GM21515 (cell line): ENCODE measurements around the gene ZFYVE9.

Experiments
- ATAC-seq: cut with Tn5 transposase; IDR thresholded peaks from one replicate; pipeline ENCODE4 v1.9.1; 2021; ENCODE audit not compliant: unreplicated experiment

Gene ZFYVE9

DNA sequence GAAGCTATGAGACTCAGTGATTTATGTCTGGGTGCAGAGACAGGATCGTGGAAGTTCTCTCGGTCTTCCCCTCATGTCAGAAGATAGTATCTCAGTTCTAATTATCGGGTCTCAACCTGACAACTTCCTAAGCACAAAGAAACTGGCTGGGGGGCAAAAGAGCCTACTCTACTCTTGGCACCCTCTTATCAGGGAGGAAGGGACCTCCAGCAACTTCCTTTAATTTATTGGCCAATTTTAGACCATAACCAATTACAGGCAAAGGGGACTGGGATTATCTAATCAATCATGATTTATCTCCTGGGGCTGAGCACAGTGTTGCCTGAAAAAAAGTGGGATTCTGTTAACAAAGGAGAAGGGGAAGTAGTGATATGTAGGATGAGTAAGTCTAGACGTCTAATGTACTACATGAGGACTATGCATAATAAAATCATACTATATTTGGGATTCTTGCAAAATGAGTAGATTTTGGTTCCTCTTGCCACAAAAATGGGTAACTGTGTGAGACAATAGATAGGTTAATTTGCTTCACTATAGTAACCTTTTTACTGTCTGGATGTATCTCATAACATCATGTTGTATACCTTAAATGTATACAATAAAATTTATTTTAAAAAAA lies 98.8 kb downstream of the ZFYVE9 start:
- ATAC-seq, result no peak

DNA sequence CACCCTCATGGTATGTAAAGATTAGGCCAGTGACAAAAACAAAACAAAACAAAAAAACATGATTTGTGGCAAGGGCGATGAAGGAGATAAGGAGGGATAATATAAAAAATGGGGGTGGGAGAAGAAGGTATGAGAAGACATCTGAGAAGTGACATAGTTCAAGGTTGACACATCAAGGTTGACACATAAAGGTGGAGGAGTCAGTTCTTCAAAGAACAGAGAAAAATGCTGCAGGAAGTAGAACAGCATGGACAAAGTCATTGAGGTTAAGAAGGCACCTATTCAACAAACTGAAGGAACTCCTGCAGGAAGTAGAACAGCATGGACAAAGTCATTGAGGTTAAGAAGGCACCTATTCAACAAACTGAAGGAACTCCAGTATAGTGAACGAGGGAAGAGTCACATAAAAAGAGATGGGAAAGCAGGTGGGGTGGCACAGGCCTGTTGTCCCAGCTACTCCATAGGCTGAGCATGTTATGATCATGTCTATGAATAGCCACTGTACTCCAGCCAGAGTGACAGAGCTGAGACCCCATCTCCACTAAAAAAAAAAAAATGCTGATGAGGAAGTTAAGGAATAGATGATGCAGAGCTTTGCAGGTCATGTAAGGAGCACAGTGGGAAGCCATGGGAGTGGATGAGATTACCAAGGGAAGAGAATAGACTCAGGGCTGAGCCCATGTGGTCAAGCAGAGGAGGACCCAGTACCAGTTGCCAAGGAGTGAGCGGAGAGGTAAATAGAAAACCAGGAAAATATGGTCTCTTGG lies 101.5 kb downstream of the ZFYVE9 start:
- ATAC-seq, result no peak

DNA sequence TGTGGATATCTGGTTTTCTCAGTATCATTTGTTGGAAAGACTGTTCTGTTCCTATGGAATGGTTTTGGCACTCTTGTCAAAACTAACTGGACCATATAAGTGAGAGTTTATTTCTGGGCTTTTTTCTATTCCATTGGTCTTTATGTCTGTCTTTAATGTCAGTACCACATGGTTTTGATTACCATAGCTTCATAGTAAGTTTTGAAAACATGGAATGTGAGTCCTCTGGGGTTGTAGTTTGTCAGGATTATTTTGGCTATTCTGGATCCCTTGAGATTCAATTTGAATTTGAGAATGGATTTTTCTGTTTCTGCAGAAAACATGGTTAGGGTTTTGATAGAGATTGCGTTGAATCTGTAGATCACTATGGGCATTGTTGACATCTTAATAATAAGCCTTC lies 107.9 kb downstream of the ZFYVE9 start:
- ATAC-seq, result no peak

DNA sequence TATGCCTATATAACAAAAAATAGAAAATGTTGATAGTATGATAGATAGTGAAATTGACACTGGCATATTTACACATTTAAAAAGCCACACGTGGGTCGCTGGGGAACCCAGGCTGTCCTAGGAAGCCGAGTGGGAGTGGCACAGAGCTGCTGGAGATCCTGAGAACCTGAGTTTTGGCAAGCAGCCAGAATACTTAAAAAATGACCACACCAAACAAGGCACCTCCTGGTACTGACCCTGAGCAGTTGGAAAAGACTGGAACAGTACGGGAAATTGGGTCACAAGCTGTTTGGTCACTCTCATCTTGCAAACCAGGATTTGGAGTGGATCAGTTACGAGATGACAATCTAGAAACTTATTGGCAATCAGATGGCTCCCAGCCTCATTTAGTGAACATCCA lies 111.5 kb downstream of the ZFYVE9 start:
- no peak for ATAC-seq

DNA sequence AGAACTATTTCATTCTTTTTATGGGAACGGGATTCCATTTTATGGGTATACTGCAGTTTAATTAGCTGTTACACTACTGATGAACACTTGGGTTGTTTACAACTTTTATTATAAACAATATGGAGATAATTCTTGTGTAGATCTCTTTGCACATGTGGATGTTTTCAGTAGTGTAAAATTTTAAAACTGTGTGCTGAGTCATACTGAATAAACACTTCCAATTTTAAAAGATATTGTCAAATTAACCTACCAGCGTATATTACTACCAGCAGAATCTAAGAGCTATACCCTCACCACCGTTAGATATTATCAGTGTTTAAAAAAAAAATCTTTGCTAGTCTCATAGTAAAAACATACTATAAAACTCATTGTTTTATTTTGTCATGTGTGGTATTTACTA lies 118.0 kb downstream of the ZFYVE9 start:
- no peak for ATAC-seq

DNA sequence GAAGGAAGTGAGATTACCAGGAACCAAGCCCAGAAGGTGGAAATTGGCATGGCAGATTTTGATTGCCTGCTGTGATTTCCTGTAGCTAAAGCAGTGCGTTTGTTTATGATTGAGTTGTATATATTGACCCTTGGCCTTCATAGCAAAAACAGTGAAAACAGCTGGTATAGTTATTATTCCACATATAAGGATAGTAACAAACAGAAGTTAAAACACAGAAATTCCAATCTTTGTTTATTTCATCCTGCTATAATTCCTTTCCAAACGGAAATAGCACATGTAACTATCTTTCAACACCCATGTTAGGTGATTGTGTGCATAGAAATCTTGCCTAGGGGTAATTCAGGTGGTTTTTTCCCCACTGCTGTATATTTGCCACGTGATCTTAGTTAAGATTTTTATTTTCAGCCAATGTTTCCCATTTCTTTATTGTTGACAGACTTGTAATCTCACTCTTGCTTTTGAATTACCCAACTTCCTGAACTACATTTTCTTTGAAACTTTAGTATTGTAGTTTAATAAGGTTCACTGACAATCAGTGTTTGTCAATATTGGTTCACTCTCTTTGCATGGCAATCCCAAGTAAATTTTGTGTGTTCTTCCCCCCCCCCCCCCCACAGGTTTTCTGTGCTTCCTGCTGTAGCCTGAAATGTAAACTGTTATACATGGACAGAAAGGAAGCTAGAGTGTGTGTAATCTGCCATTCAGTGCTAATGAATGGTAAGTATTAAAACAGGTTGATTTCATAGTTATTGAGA lies 121.4 kb downstream of the ZFYVE9 start:
- no peak for ATAC-seq

DNA sequence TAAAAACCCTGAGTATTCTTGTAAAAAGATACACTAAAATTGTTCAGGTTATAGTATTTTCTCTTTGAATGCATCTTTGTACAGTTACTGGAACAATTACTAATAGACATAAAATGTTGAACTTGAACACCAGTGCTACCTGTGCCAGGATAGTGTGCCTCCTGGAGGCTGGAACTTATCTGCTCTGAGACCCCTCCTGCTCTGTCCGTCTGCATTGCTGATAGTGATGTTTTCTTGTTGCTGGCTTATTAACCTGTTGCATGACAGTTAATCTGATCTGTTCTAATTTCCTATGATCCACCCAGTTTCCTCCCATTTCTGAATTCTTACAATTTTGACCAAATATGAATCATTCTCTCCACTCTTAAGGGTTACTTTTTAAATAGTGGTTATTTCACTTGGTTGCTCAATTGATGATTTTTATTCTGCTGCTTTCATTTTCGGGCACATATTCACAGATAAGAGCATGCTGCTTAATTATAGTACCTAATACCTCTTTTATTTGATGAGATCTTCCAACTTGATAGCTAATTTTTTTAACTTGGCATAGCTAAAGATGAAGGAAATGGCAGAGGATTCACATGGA lies 122.7 kb downstream of the ZFYVE9 start:
- ATAC-seq, result no peak

DNA sequence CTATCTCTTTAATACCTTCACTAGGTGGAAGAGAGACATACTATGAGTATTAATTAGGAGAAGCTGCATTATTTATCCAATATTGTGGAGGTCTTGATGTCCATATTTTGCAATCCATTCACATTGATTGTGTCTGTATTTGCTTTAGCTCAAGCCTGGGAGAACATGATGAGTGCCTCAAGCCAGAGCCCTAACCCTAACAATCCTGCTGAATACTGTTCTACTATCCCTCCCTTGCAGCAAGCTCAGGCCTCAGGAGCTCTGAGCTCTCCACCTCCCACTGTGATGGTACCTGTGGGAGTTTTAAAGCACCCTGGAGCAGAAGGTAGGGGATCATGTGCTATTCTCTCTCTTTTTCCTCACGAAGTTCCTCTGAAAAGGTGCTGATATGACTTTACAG lies 124.6 kb downstream of the ZFYVE9 start:
- ATAC-seq, result no peak

DNA sequence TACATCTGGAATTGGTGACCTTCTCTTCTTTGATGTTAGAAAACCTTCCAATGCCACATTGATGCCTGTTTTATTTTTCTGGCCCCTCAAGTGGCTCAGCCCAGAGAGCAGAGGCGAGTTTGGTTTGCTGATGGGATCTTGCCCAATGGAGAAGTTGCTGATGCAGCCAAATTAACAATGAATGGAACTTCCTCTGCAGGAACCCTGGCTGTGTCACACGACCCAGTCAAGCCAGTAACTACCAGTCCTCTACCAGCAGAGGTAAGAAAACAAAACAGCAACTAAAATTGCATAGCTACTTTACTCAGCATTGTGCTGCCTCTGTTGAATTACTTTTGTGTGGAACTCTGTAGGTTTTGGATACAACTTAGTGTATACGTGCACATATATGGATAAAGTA lies 126.5 kb downstream of the ZFYVE9 start:
- ATAC-seq, result no peak

DNA sequence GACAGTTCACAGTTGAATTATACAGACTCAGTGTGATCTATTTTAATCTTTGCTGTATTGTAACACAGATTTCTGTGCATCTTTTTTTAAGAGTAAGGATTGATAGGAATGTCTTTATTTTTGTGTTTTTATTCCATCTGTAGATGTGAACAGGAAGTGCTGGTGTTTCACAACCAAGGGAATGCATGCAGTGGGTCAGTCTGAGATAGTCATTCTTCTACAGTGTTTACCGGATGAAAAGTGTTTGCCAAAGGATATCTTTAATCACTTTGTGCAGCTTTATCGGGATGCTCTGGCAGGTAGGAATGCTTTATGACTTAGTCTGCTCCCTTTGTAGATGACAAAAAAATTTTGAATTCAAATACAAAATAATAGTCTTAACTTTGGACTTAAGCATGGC lies 139.6 kb downstream of the ZFYVE9 start:
- no peak for ATAC-seq

DNA sequence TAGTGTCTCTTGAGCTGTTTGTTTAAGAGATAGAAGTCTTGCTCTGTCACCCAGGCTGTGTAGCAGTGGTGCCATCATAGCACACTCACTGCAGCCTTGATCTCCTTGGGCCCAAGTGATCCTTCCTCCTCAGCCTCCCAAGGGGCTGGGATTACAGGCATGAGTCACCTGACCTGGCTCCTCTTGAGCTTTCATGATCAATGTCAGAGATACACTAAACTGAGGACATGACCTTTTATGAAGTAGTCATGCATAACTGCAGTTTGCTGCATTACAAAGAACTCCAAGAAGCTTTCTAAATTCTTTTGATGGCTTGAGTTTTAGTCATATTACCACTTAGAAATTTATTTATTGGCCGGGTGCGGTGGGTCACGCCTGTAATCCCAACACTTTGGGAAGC lies 146.4 kb downstream of the ZFYVE9 start:
- ATAC-seq, result no peak

DNA sequence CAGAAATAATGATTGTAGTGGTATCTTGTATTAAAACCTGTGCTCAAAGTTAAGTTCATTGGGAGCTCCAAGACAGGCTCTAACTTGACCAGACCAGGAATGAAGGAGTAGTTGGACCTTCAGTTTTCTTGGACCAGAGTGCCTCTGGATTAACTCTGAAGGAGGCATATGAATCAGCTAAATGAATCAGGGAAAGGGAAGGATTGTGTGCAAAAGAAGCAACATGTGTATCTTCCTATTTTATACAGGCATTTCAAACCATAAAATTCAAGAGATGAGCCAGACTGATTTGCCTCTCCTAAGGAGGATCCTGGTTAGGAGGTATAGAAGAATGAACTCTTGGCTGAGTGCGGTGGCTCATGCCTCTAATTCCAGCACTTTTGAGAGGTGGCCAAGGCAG lies 152.7 kb downstream of the ZFYVE9 start:
- ATAC-seq, result no peak

DNA sequence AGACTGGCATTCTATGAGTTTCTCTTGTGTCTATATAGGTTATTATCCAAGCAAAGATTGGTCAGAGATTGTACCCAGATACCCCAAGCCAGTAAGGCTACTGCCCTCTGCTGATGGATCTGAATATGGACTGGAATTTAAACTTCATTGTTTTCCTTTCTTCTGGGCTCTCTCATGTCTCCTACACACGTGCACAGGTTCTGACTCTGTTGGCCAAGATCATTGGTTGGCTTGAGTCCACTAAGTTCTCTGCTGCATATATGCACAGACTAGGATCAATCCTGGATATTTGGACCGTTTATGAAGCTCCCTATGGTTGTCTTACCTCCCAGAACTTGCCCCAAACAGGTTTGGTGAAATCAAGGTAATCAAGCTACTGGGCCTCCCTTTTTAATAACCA lies 154.5 kb downstream of the ZFYVE9 start:
- no peak for ATAC-seq

DNA sequence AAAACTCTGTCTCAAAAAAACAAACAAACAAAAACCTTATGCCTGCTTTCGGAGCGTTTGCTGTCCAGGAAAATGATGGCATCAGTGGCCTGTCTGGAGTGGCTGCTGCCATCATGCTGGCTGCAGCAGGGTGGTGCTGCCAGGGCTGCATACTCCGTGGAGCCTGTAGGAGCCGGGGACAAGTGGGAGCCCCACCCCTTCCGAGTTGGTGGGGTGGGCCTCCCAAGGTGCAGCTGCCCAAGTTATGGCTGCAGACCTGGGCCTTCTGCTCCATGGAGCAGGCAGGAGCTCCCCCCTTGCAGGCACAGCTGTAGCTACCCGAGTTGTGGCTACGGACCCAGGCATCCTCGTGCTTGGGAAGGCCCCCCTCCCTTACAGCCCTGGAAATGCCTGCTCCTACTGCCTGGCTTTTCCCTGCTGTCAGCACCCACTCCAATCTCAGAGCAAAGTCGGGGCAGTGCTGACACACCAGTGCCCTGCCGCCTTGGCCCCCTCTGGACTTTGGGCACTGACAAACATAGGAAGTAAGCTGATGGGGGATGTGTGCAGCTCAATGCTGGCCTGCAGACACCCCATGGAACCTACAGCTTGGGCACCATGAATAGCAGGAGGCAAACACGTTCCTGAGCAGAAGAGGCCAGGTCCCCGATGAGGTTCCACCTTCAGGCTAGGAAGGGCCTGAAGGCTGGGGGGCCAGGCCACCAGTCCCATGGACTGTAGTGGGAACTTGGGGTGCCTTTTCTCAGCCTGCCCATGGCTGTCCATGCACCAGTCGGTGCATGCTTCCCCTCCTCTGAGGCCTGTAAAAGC lies 163.7 kb downstream of the ZFYVE9 start:
- ATAC-seq, result no peak

DNA sequence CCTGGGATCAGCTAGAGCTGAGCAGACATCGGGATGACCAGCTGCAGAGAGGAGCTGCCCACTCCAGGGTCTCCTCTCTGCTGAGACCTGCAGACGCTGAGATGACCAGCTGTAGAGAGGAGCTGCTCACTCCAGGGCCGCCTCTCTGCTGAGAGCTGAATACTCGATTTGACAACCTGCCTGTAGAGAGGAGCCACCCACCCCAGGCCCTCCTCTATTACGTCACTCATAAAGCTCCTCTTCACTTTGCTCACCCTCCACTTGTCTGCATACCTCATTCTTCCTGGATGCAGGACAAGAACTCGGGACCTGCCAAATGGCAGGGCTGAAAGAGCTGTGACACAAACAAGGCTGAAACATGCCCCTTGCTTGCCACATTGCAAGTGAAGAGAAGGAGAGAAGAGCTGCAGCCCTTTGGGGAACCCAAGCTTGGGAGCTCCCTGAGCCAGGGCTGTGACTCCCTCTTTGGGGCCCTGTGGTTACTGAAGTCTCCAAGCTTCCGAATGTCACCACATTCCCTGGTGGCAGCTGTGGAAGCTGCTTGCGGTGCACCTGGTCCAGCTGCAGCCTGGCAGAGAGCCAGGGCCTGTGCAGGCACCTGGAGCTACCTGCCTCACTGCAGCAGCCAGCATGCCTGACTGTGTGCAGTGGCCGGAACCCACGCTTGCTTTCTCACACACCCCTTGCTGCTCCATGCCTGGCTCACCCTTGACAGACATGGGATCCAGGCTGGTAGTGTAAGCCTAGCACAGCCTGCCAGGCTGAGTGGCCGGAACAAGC lies 164.5 kb downstream of the ZFYVE9 start:
- ATAC-seq, result no peak

DNA sequence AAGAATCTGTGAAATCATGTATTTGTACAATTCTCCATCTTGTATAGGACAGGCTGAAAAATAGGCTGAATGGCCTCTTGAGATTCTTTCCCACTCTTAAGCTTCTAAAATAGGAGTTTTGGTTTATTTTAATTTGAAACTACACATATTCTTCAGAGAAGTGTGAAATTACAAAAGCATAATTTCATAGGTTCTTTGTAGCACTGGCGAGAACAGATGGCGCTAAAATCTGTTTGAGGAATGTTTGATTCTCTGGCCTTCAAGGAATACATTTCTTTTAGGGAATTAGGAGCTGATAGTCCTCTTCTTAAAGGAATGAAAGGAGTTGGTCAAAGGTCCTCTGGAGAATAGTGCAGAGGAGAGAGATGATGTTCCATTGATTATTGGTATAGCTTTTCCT lies 179.2 kb downstream of the ZFYVE9 start:
- no peak for ATAC-seq

DNA sequence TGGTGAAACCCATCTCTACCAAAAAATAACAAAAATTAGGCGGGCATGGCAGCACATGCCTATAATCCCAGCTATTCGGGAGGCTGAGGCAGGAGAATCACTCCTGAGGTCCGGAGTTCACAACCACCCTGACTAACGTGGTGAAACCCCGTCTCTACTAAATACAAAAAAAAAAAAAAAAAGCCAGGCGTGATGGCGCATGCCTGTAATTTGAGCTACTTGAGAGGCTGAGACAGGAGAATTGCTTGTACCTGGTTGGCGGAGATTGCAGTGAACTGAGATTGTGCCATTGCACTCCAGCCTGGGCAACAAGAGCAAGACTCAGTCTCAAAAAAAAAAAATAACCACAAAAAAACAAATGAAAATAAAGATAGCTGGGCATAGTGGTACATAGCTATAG lies 181.8 kb downstream of the ZFYVE9 start:
- ATAC-seq, result no peak

DNA sequence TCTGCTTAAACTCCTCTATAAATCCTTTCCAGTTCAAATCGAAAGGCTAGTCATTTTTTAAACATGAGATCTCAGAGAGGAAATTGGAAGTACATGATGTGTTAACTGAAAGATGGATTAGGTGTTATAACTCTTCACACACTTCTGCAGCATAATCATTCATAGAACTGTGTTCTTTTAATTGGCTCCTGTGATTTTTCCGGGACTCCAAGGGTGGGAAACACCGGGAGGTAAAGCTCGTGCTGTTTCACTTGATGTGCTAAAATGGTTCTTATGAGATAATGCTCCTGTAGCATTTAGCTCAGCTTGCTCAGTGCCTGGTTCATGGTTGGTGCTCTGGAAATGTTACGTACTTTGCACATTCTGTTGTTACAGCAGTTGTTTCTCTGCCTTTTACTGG lies 183.9 kb downstream of the ZFYVE9 start:
- no peak for ATAC-seq

DNA sequence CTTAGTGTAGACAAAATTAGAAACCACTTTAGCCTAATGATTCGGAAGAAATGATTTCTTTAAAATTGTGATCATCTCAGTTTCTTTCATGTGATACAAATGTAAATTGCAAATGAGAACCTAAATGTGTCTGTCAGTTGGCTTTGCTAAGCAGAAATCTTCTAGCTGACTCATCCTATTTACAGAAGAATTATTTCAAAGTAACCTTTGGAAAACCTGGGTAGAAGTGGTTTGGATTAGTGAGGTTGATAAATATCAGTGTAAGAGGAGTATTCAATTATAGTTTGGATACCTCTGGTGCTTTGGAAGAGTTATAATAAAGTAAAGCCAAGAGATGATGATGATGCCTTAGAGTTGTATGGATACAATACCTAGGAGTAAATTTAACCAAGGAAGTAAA lies 186.7 kb downstream of the ZFYVE9 start:
- ATAC-seq, result no peak

DNA sequence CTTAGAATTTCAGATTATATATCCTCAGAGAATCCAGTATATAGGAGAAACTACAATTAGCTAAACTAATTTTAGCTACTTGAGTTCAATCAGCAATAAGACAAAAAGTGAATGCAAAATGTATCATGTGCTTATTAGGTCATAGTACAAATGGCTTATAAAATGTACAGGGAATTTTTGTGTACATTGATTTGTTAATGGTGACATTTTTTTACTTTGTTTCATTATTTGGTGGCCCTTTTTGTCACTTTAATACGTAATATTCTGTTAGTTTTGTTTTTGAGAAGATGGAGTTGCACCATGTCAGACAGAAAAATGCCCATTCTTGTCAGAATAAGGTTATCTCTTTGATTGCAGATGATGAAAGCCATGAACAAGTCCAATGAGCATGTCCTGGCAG lies 190.5 kb downstream of the ZFYVE9 start:
- ATAC-seq, result no peak
